HEK293 (cell line): ENCODE measurements around the gene PRPF38A.

Source experiments
- BCL11A ChIP-seq: fragments of 450-650 bp; formaldehyde crosslinking; IDR thresholded peaks from 2 replicates; pipeline ENCODE4 v1.5.1; 2016; ENCODE audit warnings: low read depth, missing biosample characterization, missing genetic modification characterization
- BCL11B ChIP-seq: fragments of 450-650 bp; formaldehyde crosslinking; IDR thresholded peaks from 2 replicates; pipeline ENCODE4 v1.5.1; 2016; ENCODE audit warnings: low read depth, missing biosample characterization, missing genetic modification characterization
- GLI2 ChIP-seq: fragments of 450-650 bp; formaldehyde crosslinking; IDR thresholded peaks from 2 replicates; pipeline ENCODE4; 2017; ENCODE audit warnings: missing biosample characterization, missing genetic modification characterization, low read depth, borderline replicate concordance
- GLI4 ChIP-seq: fragments of 450-650 bp; formaldehyde crosslinking; IDR thresholded peaks from 2 replicates; pipeline ENCODE4 v1.5.1; 2016; ENCODE audit warnings: missing biosample characterization, missing genetic modification characterization
- INSM2 ChIP-seq: fragments of 450-650 bp; formaldehyde crosslinking; IDR thresholded peaks from 2 replicates; pipeline ENCODE4 v1.5.1; 2016; ENCODE audit warnings: missing biosample characterization, missing genetic modification characterization
- KLF10 ChIP-seq: fragments of 450-650 bp; IDR thresholded peaks from 2 replicates; pipeline ENCODE4 v1.5.1; 2018; ENCODE audit warnings: missing biosample characterization, mild to moderate bottlenecking, missing genetic modification characterization
- KLF17 ChIP-seq: fragments of 450-650 bp; formaldehyde crosslinking; IDR thresholded peaks from 2 replicates; pipeline ENCODE4 v1.5.1; 2016; ENCODE audit warnings: missing biosample characterization, missing genetic modification characterization
- KLF8 ChIP-seq: fragments of 450-650 bp; formaldehyde crosslinking; IDR thresholded peaks from 2 replicates; pipeline ENCODE4 v1.5.1; 2016; ENCODE audit warnings: missing biosample characterization, missing genetic modification characterization
- KLF9 ChIP-seq: fragments of 450-650 bp; formaldehyde crosslinking; IDR thresholded peaks from 2 replicates; pipeline ENCODE4 v1.5.1; 2016; ENCODE audit warnings: missing biosample characterization, missing genetic modification characterization, low read depth
- PRDM4 ChIP-seq: fragments of 450-650 bp; formaldehyde crosslinking; IDR thresholded peaks from 2 replicates; pipeline ENCODE4 v1.5.1; 2017; ENCODE audit warnings: missing biosample characterization, missing genetic modification characterization
- SCRT1 ChIP-seq: fragments of 450-650 bp; formaldehyde crosslinking; IDR thresholded peaks from 2 replicates; pipeline ENCODE4 v1.5.1; 2016; ENCODE audit warnings: missing biosample characterization, missing genetic modification characterization, borderline replicate concordance
- TCF7L2 ChIP-seq: IDR thresholded peaks from 2 replicates; pipeline ENCODE4 v1.6.1; 2011; ENCODE audit warnings: low read depth, mild to moderate bottlenecking, inconsistent platforms, low read length, moderate library complexity, borderline replicate concordance
- ZBTB17 ChIP-seq: fragments of 450-650 bp; formaldehyde crosslinking; IDR thresholded peaks from 2 replicates; pipeline ENCODE4 v1.5.1; 2016; ENCODE audit warnings: missing biosample characterization, missing genetic modification characterization
- ZFP3 ChIP-seq: fragments of 450-650 bp; formaldehyde crosslinking; IDR thresholded peaks from 2 replicates; pipeline ENCODE4 v1.5.1; 2016; ENCODE audit warnings: low read depth, missing biosample characterization, missing genetic modification characterization
- ZFP41 ChIP-seq: fragments of 450-650 bp; formaldehyde crosslinking; IDR thresholded peaks from 2 replicates; pipeline ENCODE4 v1.5.1; 2016; ENCODE audit warnings: missing biosample characterization, missing genetic modification characterization, borderline replicate concordance
- ZIC2 ChIP-seq: fragments of 450-650 bp; formaldehyde crosslinking; IDR thresholded peaks from 2 replicates; pipeline ENCODE4 v1.5.1; 2016; ENCODE audit warnings: missing biosample characterization, missing genetic modification characterization
- ZNF133 ChIP-seq: fragments of 450-650 bp; formaldehyde crosslinking; IDR thresholded peaks from 2 replicates; pipeline ENCODE4 v1.5.1; 2016; ENCODE audit warnings: missing biosample characterization, missing genetic modification characterization
- ZNF169 ChIP-seq: fragments of 450-650 bp; formaldehyde crosslinking; IDR thresholded peaks from 2 replicates; pipeline ENCODE4 v1.5.1; 2016; ENCODE audit warnings: missing biosample characterization, missing genetic modification characterization
- ZNF19 ChIP-seq: fragments of 450-650 bp; formaldehyde crosslinking; IDR thresholded peaks from 2 replicates; pipeline ENCODE4; 2016; ENCODE audit warnings: missing biosample characterization, missing genetic modification characterization, low read depth
- ZNF23 ChIP-seq: fragments of 450-650 bp; formaldehyde crosslinking; IDR thresholded peaks from 2 replicates; pipeline ENCODE4 v1.5.1; 2016; ENCODE audit warnings: missing biosample characterization, missing genetic modification characterization, borderline replicate concordance
- ZNF280C ChIP-seq: fragments of 450-650 bp; formaldehyde crosslinking; IDR thresholded peaks from 2 replicates; pipeline ENCODE4 v1.5.1; 2016; ENCODE audit warnings: missing biosample characterization, missing genetic modification characterization
- ZNF354C ChIP-seq: fragments of 450-650 bp; formaldehyde crosslinking; IDR thresholded peaks from 2 replicates; pipeline ENCODE4 v1.5.1; 2016; ENCODE audit warnings: missing biosample characterization, missing genetic modification characterization, low read depth, borderline replicate concordance
- ZNF391 ChIP-seq: fragments of 450-650 bp; formaldehyde crosslinking; IDR thresholded peaks from 2 replicates; pipeline ENCODE4 v1.5.1; 2016; ENCODE audit warnings: low read depth, missing biosample characterization, missing genetic modification characterization, borderline replicate concordance
- ZNF426 ChIP-seq: fragments of 450-650 bp; formaldehyde crosslinking; IDR thresholded peaks from 2 replicates; pipeline ENCODE4 v1.5.1; 2017; ENCODE audit warnings: missing biosample characterization, missing genetic modification characterization, mild to moderate bottlenecking, inconsistent platforms, moderate library complexity
- ZNF610 ChIP-seq: fragments of 450-650 bp; formaldehyde crosslinking; IDR thresholded peaks from 2 replicates; pipeline ENCODE4 v1.5.1; 2016; ENCODE audit warnings: missing biosample characterization, missing genetic modification characterization, borderline replicate concordance
- ZNF621 ChIP-seq: fragments of 450-650 bp; formaldehyde crosslinking; IDR thresholded peaks from 2 replicates; pipeline ENCODE4 v1.5.1; 2017; ENCODE audit warnings: missing biosample characterization, missing genetic modification characterization
- ZNF660 ChIP-seq: fragments of 450-650 bp; IDR thresholded peaks from 2 replicates; pipeline ENCODE4 v1.5.1; 2018; ENCODE audit warnings: missing biosample characterization, mild to moderate bottlenecking, missing genetic modification characterization
- ZNF677 ChIP-seq: fragments of 450-650 bp; IDR thresholded peaks from 2 replicates; pipeline ENCODE4 v1.5.0; 2018; ENCODE audit warnings: missing biosample characterization, mild to moderate bottlenecking, missing genetic modification characterization, moderate library complexity
- ZNF701 ChIP-seq: fragments of 450-650 bp; formaldehyde crosslinking; IDR thresholded peaks from 2 replicates; pipeline ENCODE4 v1.5.1; 2016; ENCODE audit warnings: missing biosample characterization, missing genetic modification characterization
- ZNF747 ChIP-seq: fragments of 450-650 bp; formaldehyde crosslinking; IDR thresholded peaks from 2 replicates; pipeline ENCODE4 v1.5.1; 2016; ENCODE audit warnings: missing biosample characterization, missing genetic modification characterization
- ZNF776 ChIP-seq: fragments of 450-650 bp; formaldehyde crosslinking; IDR thresholded peaks from 2 replicates; pipeline ENCODE4 v1.5.0; 2017; ENCODE audit warnings: missing biosample characterization, missing genetic modification characterization, borderline replicate concordance
- ZNF791 ChIP-seq: fragments of 450-650 bp; formaldehyde crosslinking; IDR thresholded peaks from 2 replicates; pipeline ENCODE4 v1.5.1; 2016; ENCODE audit warnings: missing biosample characterization, missing genetic modification characterization
- ZNF792 ChIP-seq: fragments of 450-650 bp; formaldehyde crosslinking; IDR thresholded peaks from 2 replicates; pipeline ENCODE4 v1.5.1; 2016; ENCODE audit warnings: missing biosample characterization, missing genetic modification characterization
- ZXDB ChIP-seq: fragments of 450-650 bp; formaldehyde crosslinking; IDR thresholded peaks from 2 replicates; pipeline ENCODE4 v1.5.1; 2016; ENCODE audit warnings: missing biosample characterization, missing genetic modification characterization

Gene PRPF38A

GRCh38 chr1:52404116-52404974 is at the start of gene PRPF38A, which contains the start of gene ORC1 (continued):
- TF ChIP-seq INSM2 (tag by site-specific recombination) (peak; percentile 44; the same call in 1 of the 2 replicates), GLI2 (tag by site-specific recombination) (no peak), KLF9 (peak; percentile 93), ZFP41 (tag by site-specific recombination) (no peak), ZNF677 (tag by site-specific recombination) (no peak), BCL11B (tag by site-specific recombination) (no peak), ZNF792 (no peak), KLF10 (tag by site-specific recombination) (no peak), PRDM4 (tag by site-specific recombination) (no peak), ZNF776 (tag by site-specific recombination) (no peak), ZIC2 (0 out of 2 replicates have a peak, but pooled peaks have one; percentile 39), ZNF660 (no peak; the same call in 1 of the 2 replicates), ZNF169 (tag by site-specific recombination) (no peak), ZNF747 (tag by site-specific recombination) (no peak), ZNF701 (no peak), ZNF19 (tag by site-specific recombination) (no peak), ZNF133 (tag by site-specific recombination) (no peak), TCF7L2 (no peak), ZFP3 (no peak), ZBTB17 (tag by site-specific recombination) (peak; percentile 88), SCRT1 (tag by site-specific recombination) (no peak), ZNF23 (no peak), ZXDB (tag by site-specific recombination) (peak; percentile 81), ZNF791 (no peak), ZNF280C (tag by site-specific recombination) (no peak), ZNF391 (tag by site-specific recombination) (0 out of 2 replicates have a peak, but pooled peaks have one; percentile 21), ZNF621 (tag by site-specific recombination) (no peak), BCL11A (tag by site-specific recombination) (no peak), KLF8 (tag by site-specific recombination) (peak; percentile 75), ZNF610 (tag by site-specific recombination) (no peak), KLF17 (0 out of 2 replicates have a peak, but pooled peaks have one; percentile 16), GLI4 (tag by site-specific recombination) (no peak), ZNF426 (tag by site-specific recombination) (no peak), ZNF354C (no peak)
